ENCODE measurements around the gene GSC2.

Gene GSC2

DNA sequence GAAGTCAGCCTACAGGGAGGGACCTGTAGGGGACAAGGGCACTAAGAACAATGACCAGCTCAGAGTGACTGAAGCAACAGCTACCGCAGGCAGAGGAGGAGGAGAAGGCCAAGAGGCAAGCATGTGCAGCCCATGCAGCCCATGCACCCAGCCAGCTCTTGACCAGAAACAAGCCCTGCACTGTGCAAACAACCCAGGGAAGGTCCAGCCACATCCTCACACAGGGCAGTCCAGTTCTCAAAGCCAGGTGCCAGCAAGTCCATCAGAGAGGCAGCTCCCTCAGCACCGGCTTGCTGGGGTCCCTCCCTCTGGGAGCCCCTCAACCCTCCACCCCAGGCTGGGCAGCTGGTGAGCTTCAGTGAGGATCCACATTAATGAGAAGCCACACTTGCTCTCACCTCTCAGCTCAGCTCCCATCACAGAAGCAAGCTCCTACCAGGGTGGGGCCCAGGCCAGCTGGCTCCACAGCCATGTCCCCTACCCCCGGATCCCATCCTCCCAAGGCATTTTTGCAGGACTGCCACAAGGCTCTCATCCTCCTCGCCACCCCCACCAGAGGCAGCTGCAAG is 35.0 kb downstream of the GSC2 start:
- DNase-seq = no peak

DNA sequence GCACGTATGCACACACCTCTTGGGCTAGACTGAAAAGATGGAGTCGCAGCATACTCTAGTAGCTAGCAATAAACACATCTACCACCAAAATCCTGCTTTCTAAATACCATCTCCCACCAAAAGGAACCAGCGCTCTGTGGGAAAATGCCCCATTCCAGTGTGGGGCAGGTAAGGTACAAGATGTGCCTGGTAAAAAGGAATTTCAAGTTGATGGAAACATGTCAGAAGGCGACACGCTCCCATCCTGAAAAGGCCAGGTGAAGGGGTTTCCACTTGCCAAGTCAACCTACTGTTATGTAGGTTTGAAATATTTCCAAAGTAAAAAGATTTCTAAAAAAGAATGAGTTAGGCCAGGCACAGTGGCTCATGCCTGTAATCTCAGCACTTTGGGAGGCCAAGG is 36.7 kb downstream of the GSC2 start:
- DNase-seq = no peak

DNA sequence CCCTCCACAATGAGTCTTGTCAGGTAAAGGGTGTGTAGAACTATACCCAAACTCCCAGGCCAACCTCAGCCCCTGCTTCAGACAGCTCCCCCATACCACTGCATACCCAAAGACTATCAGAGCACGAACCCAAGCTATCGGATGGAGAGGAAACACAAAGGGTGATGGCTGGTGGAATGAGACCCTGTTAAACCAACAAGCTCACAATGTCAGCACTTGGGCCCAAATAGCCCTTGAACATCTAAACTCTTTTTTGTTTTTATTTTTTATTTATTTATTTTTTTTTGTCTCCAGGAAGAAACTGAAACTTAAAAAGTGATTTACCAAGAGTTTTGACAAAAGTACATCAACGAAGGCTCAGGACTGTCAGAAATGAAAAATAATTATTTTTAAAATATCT is 38.5 kb downstream of the GSC2 start:
- no peak for DNase-seq

DNA sequence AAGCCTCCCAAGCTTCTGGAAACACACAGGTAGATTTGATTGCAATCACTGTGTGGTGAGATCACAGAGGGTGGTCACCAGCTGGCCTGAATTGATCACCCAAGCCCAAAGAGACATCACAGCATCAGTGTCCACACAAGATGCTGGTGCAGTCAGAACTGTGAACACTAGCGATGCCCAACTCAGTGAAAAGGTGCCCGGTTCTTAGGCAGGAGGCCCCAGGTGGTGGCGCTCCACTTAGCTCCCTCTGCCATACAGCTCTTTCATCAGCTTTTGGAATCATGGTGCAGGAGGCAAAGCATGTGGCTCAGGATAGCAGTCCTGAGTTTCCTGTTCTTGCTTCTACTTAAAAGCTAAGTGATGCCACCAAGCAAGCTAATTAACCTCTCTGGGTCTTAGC is 39.0 kb downstream of the GSC2 start:
- no peak for DNase-seq

DNA sequence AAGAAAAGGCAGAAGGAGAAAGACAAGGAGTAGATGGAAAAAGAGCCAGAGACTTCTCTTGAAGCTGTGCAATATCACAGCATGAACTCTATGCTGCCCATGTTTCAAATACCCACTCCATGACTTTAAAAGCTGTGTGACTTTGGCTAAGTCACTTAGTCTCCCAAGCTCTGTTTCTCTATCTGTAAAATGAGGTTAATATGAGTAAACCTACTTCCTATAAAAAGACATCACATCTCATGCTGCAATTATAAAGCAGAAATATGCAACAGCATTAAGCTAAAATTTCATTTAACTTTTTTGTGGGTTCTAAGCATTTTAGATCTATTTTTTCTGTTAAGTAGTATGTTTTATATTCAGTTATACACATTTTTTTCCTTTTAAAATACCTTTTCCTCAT is 39.4 kb downstream of the GSC2 start:
- DNase-seq = no peak

DNA sequence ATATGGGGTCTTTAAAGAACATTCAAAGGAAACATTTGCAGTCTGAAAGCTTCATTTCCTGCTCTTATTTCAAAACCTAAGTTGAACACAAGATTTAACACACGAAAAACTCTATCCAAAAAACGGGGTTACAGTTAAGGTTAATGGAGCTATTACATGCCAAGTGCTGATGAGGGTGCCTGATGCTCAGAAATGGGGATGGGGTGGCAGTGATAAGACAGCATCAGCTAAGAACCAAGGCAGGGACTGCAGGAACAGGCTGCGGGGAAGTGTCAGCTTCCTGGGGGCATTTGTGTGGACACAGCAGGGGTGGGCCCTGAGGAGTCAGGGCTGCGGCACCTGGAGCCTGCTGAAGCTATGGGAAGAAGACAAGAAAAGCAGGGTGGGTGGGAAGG is 40.0 kb downstream of the GSC2 start:
- DNase-seq = no peak

DNA sequence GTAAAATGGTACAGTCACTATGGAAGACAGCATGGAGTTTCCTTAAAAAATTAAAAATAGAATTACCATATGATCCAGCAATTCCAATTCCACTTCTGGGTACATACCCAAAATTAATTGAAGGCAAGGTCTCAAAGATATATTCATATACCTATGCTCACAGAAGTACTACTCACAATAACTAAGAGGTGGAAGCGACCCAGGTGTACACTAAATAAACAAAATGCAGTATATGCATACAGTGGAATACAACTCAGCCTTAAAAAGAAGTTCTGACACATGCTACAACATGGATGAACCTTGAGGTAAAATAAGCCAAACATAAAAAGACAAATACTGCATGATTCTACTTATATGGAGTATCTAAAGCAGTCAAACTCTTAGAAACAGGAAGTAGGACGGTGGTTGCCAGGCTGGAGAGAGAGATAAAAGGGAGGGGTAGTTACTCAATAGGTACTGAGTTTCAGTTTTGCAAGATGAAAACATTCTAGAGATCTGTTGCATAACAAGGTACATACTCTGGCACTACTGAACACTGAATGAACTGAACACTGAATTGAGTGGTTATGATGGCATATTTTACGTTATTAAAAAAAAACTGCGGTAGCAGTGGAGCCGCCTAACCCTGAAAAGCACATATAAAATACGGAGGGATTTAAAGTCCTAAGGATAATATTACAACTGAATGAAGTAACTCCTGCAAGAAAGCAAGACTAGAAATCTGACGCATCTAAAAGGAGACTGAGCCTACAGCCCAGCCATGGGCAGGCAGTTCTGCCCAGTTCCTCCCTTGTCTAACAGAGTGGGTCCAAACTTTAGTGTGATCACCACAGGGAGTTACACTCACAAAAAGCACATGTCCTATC is 40.7 kb downstream of the GSC2 start:
- DNase-seq = peak; percentile 54

DNA sequence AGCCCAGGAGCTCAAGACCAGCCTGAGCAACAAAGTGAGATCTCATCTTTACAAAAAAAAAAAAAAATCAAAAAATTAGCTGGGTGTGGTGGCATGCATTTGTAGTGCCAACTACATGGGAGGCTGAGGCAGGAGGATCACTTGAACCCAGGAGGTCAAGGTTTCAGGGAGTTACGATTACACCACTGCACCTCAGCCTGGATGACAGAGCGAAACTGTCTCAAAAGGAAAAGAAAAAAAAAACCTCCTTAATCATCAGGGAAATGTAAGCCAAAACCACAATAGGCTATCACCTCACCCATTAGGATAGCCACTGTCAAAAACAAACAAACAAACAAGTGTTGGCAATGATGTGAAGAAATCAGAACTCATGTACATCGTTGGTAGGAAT is 41.3 kb downstream of the GSC2 start:
- no peak for DNase-seq

DNA sequence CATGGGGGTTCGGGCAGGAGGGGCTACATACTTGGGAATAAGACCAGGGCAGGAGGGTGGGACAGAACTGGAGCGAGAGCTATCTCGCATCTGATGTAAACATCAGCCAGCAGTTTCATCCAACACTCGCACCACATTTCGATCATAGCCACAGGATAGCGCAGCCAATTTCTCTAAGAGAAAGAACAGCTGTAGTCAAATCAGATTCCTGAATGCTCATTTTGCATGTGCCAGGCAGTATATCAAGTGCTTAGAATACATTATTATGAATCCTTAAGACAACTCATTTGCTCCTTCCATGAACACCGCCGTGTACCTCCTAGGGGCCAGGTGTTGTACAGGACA is 42.4 kb downstream of the GSC2 start:
- no peak for DNase-seq

DNA sequence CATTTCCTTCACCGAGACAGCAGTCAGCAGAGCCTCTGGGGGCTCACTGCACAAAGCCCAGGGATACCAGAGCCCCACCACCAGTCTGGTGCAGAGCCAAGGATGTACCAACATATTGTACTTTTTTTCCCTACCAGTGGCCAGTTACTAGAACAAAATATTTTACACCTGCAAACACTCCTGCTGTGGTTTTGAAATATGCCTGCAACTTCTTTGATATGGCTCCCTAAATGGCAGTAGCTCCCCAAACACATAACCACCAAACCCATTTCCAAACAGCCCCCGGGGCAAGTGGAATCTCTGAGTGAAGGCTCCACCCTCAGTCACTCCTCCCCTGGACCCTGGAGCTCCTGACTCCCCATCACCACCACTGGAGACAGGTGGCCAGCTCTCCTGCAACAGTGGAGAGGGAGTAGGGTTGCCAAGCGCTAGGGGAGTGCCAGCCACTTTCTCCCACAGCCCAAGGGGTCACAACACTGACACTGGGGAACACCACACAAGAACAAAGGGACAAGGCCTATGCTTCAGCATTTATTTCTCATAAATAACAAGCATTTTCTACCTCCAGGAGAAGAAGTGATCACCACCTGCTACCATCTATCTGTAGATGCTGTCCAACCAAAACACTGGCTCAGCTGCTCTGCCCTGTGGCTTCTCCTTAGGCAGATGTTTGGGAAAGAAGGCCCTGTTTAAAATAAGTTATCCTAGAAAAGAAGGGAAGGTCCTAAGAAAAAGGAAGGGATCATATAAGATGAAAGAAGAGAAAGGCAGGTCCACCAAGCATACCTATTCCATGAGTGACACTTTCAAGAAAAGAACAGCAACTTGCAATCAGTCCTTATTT is 43.0 kb downstream of the GSC2 start:
- DNase-seq = no peak

DNA sequence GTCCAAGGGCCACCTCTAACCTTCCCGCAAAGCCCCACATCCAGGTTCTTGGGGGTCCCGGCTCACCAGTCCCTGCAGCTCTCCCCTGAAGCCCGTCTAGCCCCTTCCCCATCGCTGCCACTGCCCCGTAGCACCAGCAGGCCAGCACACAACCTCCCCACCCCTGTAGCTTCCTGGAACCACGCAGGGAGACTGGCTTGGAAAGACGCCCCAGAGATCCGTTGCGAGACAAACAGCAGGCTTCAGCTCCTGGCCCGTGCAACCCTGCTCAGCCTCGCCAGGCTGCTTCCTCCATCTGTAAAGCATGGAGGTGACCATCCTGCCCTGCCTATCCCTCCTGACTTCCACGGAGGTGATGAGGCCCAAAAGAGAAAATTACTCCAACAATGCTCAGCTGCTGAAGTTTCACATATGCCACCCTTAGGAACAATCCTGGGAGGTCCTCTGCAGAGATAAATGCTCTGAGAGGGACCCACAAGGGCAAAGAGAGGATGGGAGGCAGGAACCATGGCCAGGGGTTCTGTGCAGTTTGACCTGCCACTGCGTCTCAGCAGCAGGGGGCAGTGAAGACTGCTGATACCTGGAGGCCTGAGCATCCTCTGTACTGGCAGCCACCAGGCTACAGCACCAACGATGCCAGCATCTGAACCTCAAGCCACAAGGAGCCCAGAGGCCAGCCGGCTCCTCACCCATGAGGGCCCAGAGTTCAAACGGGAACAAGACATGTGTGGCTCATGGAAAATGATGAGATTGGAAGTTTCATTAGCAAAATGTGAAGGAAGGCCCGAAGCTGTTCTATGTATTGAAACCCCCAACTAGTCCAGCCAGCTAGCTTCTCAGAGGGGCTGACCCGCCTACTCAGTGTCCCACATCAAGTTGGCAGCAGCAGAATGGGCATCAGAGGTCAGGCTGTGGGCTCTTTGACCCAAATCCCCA is 44.0 kb downstream of the GSC2 start:
- no peak for DNase-seq

DNA sequence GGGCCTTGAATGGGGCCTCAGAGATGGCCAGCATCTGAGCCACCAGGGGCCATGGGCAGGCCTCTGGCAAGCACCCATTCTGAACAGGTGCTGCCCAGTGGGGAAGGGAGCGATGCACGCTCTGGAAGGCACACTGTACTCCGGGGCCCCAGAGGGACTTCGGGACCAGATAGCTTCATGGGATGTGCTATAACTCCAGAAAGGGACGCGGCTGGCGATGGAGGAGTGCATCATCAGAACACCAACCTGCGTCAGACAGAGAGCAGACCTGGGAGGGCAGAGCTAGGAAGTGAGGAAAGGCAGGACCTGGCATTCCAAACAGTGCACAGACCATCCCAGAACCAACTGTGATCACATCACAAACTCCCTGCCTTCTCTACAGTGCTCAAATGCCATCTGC is 44.6 kb downstream of the GSC2 start:
- no peak for DNase-seq

DNA sequence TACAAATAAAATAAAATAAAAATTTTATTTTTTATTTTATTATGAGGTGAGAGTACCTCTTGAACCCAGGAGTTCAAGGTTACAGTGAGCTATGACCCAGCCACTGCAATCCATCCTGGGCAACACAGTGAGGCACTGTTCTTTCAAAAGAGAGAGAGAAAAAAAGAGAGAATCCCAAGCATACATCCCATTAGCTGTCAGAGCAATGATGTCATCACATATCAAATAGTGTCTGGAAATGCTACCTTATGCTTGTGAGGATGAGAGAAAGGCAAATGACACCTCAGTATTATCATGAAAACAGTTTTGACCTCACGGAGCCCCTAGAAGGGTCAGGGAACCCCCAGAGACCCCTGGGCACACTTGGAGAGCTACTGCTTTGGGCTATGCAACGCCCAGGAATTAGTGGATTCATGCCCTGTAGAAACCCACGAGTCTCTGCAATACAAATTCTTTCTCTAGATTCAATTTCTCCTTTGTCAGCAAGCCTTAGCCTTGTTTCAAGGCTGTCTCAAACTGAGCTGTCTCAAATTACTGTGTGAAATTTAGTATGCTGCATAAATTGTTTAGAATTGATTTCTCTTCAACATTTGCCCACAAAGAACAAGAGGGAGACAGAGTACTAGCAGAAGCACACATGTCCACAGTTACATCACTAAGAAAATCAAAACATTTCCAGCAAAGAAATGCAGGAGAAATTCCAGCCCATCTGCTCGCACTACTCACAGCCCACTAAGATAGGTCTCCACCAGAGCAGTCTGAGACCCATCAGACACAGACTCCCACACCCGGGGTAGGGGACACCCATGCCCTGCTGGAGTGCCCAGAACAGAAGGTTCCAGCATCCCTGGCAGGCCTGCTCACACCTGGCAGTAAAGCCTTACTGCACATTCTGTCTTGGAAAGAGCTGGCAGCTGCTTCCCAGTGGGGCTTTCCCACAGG is 45.9 kb downstream of the GSC2 start:
- no peak for DNase-seq

DNA sequence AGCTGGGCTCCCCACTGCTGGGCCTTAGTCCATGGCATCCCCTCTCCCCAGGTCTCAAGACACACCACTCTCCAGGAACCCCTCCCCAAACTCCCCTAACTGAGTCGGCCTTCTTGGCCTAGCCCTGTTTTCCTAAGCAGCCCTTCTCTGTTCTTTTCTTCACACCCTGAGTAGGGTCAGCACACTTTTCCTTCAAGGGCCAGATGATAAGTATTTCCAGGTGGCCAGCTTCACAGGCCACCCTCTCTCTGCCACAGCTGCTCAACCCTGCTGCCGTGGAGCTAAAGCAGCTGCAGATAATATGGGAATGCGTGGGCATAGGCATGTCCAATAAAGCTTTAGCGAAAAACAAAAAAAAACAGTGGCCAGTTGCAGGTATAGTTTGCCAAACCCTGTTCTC is 51.9 kb downstream of the GSC2 start:
- DNase-seq = no peak

DNA sequence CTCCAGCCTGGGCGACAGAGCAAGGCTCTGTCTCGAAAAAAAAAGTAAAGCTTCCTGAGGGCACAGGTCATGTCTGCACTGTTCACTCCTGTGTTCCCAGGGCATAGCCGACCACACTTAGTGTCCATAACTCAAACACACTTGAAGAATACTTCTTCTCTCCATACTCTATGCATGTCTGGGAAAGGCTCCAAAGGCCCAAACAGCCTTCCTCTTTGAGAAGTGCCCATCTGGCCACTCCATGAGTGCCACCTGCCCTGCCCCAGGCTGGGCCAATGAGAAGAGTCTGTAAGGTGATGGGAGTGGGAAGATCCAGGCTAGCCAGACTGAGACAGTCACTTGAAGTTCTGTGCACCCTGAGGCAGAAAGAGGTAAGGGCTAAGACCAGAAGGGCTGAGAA is 52.6 kb downstream of the GSC2 start:
- DNase-seq = no peak

Measured in GDM1 (cell line).